GM10847 (cell line): Measurements from ENCODE around the gene CCSER1.

Experiments
- POLR2A ChIP-seq: IDR thresholded peaks from 2 replicates; pipeline ENCODE4 v1.6.1; 2011; ENCODE audit not compliant: insufficient read length; ENCODE audit errors: extremely low read depth

Gene CCSER1

GRCh38 chr4:90585961-90586360, 458.8 kb downstream of the CCSER1 start:
- no peak for TF ChIP-seq POLR2A

DNA sequence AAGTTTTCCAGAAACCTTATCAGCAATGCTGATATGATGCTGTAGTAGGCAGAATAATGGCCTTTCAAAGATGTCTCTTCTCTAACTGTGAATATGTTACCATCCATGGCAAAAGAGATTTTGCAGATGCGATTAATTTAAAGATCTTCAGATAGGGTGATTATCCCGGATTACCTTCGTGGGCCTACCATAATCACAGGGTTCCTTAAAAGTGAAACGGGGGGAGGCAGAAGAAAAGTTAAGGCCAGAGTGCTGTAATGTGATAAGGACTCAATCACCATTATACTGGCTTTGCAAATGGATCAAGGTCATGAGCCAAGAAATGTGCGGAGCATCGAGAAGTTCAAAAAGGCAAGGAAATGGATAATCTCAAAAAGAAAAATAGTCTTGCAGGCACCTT, 459.6 kb downstream of the CCSER1 start:
- TF ChIP-seq POLR2A: no peak

GRCh38 chr4:90597927-90598326, 470.7 kb downstream of the CCSER1 start:
- no peak for TF ChIP-seq POLR2A

DNA sequence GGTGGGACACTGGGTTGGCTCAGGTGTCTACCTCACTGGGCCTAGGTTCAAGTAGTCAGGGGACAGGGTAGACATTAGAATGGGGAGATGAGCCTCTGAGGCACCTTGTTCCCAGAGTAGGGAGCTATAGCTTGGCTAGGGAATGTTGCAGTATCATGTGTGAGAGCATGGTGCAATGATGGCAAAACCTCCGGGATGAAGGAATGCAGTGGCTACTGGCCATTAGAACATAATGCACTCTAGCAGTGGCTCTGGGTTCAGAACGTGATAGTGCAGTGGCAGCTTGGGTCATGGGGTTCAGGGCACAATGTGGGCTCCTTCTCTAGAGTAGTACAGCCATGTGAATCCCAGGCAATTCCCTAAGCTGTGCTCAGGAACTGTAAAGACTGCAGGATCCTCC, 471.5 kb downstream of the CCSER1 start:
- no peak for TF ChIP-seq POLR2A

DNA sequence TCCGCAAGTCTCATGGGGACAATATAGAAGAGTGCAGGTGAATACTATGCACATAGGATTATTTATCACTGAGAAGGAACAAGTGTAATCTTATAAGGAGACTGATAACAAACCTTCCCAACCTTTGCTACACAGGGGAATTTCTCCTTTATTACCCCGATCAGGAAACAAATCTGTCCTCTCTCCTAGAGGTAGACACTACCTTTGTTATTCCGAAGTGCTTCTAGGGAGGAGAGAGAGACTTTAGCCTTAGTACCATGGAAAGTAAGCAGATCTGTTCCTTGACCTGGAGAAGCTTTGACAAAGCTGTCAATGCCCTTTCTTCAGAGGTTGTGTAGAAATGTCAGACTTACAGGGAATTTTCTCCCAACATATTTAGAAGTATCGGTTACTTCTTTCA, 475.5 kb downstream of the CCSER1 start:
- no peak for TF ChIP-seq POLR2A

DNA sequence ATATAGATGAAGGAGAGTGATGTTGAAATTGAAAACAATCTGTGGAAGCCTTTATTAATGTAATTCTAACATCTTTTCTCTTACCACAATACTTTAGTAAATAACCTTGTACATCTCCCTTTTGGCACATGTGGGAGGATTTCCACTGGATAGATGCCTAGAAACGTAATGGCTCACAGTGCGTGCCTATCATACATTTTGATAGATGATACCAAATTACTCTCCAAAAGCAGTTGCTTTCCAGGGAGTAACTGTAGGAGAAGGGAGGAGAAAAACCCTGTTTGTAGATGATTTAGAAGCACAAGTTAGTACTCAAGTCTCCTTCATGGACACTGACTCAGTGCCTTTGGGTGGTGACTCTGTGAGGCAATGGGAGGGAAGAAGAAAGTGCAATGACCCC, 476.3 kb downstream of the CCSER1 start:
- no peak for TF ChIP-seq POLR2A

DNA sequence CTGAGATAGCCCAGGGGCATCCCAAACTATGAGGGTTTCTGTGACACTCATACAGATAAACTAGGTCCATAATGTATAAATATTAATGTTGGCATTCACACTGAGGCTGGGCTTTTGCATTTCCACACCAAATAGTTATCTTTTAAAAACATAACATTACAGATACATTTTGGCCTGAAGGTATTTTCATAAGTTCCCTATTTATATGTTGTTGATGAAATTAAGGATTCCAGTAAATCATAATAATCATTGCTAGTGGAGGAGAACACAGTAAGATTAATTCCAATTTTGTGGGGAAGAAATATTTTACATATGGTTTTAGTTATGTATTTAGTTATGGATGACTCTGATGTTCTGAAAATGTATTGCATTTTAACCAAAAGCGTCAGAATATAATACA, 479.6 kb downstream of the CCSER1 start:
- no peak for TF ChIP-seq POLR2A

DNA sequence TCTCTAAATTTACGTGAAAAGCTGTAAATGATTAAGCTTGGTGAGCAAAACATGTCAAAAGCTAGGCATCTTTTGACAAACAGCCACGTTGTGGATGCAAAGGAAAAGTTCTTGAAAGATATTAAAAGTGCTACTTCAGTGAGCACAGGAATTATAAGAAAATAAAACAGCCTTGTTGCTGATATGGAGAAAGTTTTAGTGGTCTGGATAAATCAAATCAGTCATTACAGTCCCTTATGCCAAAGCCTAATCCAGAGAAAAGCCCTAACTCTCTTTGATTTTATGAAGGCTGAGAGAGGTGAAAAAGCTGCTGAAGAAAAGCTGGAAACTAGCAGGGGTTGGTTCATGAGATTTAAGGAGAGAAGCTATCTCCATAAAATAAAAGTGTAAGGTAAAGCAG, 487.2 kb downstream of the CCSER1 start:
- TF ChIP-seq POLR2A: no peak

DNA sequence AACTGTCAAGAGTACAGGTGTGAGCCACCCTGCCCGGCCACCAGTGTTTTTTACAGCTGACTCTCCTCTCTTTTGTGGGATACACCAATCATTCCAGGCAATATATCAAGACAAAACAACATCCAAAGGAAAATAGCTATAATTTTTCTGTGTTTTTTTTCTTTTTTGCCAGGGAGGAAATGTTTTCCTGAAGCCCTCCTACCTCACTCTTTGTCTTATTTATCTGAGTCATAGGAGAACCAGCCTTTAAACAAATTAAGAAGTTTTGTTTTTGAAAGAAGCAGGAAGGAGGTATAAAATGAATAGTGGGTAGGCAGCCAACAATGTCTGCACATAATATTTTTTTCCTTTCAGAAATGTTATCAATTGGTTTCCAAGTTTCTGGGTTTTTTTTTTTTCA, 493.9 kb downstream of the CCSER1 start:
- no peak for TF ChIP-seq POLR2A

GRCh38 chr4:90624781-90625180, 497.6 kb downstream of the CCSER1 start:
- TF ChIP-seq POLR2A: no peak

- no peak for TF ChIP-seq POLR2A
These were observed 514.8 kb downstream of the CCSER1 start for GRCh38 chr4:90641861-90642599.

GRCh38 chr4:90643156-90643555, 516.0 kb downstream of the CCSER1 start:
- no peak for TF ChIP-seq POLR2A

- no peak for TF ChIP-seq POLR2A
These were observed 521.1 kb downstream of the CCSER1 start for GRCh38 chr4:90648311-90648710.

DNA sequence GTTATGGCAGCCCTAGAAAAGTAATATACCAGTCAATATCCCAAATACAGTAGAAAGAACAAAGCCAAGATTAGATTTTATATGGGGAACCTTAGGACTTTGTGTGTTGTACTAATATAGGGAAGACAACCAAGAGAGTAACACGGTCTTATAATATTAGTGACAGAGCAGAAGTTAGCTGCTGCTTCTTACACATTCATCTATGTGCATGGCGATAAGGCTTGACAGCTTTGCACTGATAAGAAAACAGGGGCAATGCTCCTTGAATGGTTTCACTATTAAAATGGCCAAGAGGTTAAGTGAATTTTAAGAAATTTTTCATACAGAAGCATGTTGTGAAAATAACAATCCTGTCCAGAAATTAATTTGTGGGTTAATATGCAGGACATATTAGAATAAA, 521.6 kb downstream of the CCSER1 start:
- TF ChIP-seq POLR2A: no peak

- no peak for TF ChIP-seq POLR2A
These were observed 533.5 kb downstream of the CCSER1 start for GRCh38 chr4:90660672-90661071.

- TF ChIP-seq POLR2A: no peak
These were observed 543.0 kb downstream of the CCSER1 start for GRCh38 chr4:90670183-90670582.

DNA sequence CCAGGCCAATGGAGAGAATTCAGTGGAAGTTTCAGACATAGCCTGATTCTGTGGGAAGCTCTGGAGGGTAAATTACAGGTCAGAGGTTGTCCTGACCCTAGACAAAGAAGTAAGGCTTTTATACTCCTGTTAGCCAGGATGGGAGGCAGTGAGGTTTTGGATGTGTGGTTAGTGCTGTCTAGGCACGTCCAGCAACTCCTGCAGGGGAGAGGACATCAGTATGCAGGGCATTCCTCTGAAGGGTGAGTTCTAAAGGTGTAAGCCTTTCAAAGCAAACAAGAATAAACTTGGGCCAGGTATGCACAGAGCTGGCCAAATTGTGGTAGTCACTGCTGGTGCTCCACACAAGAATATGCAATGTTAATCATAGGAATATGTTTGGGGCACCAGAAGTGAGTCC, 562.5 kb downstream of the CCSER1 start:
- TF ChIP-seq POLR2A: no peak
